ENCODE results near the gene WAPL. TPM values are rescaled to one million over a fixed set of nuclear protein-coding genes. Genes with fewer than 3 reads are reported as not detected.

WAPL gene
- total and polyA plus RNA-seq, 2 of the 13 experiments (the other 11 are each of a cell fraction or from before 2014, with no cell fraction given): 13.2 to 43.5 TPM

GRCh38 chr10:86497621-86498020 lies 24.0 kb downstream of the WAPL start:
- peaks cover 12% of the 10 kb centered on the region for H4K20me1 ChIP-seq (ENCODE audit: insufficient read depth, low read length)
- no peak overlapping the region for H3K4me3 ChIP-seq (replicated peaks in 1 of 3; ENCODE audit: insufficient read depth in 1 of 3, low read depth in 2 of 3, low read length in 3 of 3)
- H3K4me1 ChIP-seq (ENCODE audit: insufficient read depth, low read length): peaks cover 17% of the 10 kb centered on the region; the same call in 1 of the 2 replicates
- H3K36me3 ChIP-seq (replicated peaks in 1 of 2; ENCODE audit: control insufficient read depth in 1 of 2, insufficient read depth in 2 of 2, low read length in 2 of 2): peaks cover 17 to 70% of the 10 kb centered on the region in 2 experiments
- DNase-seq (ENCODE audit: low spot score): no peak
- intact Hi-C loops (cut with micrococcal nuclease; ENCODE audit: unreplicated experiment): no loop called here
- no peak overlapping the region for H3K9ac ChIP-seq (ENCODE audit: insufficient read depth, low read depth, low read length)
- no peaks in the 10 kb centered on the region for H3K9me3 ChIP-seq (ENCODE audit: low read length)
- peaks cover 48% of the 10 kb centered on the region for H3K79me2 ChIP-seq (ENCODE audit: insufficient read depth, low read length)
- no peak overlapping the region for H2AFZ ChIP-seq (ENCODE audit: low read length)
- H3K27me3 ChIP-seq (ENCODE audit: control insufficient read depth in 1 of 2, insufficient read depth in 2 of 2, low read length in 2 of 2): no peaks in the 10 kb centered on the region
- no TSS peak for BruUV-seq (replicated peaks)
- TF ChIP-seq ZNF570 (CRISPR knock-in tag; IDR thresholded peaks at IDR 0.05; ENCODE audit: borderline replicate concordance) (no peak), MZF1 (CRISPR knock-in tag; IDR thresholded peaks at IDR 0.05; ENCODE audit: borderline replicate concordance) (no peak), ZNF572 (CRISPR knock-in tag; IDR thresholded peaks at IDR 0.05) (no peak), ZFP82 (CRISPR knock-in tag; IDR thresholded peaks at IDR 0.05; ENCODE audit: borderline replicate concordance) (no peak), ZNF430 (CRISPR knock-in tag; IDR thresholded peaks at IDR 0.05) (no peak), MYC (CRISPR knock-in tag; IDR thresholded peaks at IDR 0.05; ENCODE audit: borderline replicate concordance) (no peak)
- POLR2A ChIA-PET: no interaction called here
- 95% methylated on average over 3 of the region's 3 CpGs for WGBS (ENCODE audit: low lambda C conversion rate)
- no peak overlapping the region for H3K4me2 ChIP-seq (ENCODE audit: low read depth, low read length)
- no peak overlapping the region for H3K27ac ChIP-seq (ENCODE audit: extremely low read length, insufficient read depth, low read length)
- in situ Hi-C loops (cut with HindIII; ENCODE audit: extremely low pct_ligation_motif_present, low pct_unique_long_range_greater_than_20kb): no loop called here
- no peak for ATAC-seq
- CTCF ChIA-PET (ENCODE audit: low intra/inter-chr PET ratio, low total read pairs): no interaction called here
- FAIRE-seq: no peak

GRCh38 chr10:86489960-86490612 lies 31.5 kb downstream of the WAPL start:
- H3K4me1 ChIP-seq (ENCODE audit: insufficient read depth, low read length): no peaks in the 10 kb centered on the region
- H4K20me1 ChIP-seq (ENCODE audit: insufficient read depth, low read length): no peaks in the 10 kb centered on the region
- intact Hi-C loops (cut with micrococcal nuclease; ENCODE audit: unreplicated experiment) (no loop called here), in situ Hi-C loops (cut with HindIII; ENCODE audit: extremely low pct_ligation_motif_present, low pct_unique_long_range_greater_than_20kb) (no loop called here)
- peaks cover 9 to 46% of the 10 kb centered on the region in 2 experiments for H3K36me3 ChIP-seq (replicated peaks in 1 of 2; ENCODE audit: control insufficient read depth in 1 of 2, insufficient read depth in 2 of 2, low read length in 2 of 2)
- BruUV-seq (replicated peaks): no TSS peak
- no peaks in the 10 kb centered on the region for H3K9me3 ChIP-seq (ENCODE audit: low read length)
- no peak overlapping the region for H3K27ac ChIP-seq (ENCODE audit: extremely low read length, insufficient read depth, low read length)
- WGBS (ENCODE audit: low lambda C conversion rate): 95% methylated on average over 8 of the region's 8 CpGs
- no peak overlapping the region for H3K4me3 ChIP-seq (replicated peaks in 1 of 3; ENCODE audit: insufficient read depth in 1 of 3, low read depth in 2 of 3, low read length in 3 of 3)
- H3K27me3 ChIP-seq (ENCODE audit: control insufficient read depth in 1 of 2, insufficient read depth in 2 of 2, low read length in 2 of 2): no peaks in the 10 kb centered on the region
- peak; percentile 15 for FAIRE-seq
- CTCF ChIA-PET (ENCODE audit: low intra/inter-chr PET ratio, low total read pairs): no interaction called here
- H2AFZ ChIP-seq (ENCODE audit: low read length): no peak overlapping the region
- peaks cover 11% of the 10 kb centered on the region for H3K79me2 ChIP-seq (ENCODE audit: insufficient read depth, low read length)
- no peak for ATAC-seq
- POLR2A ChIA-PET: no interaction called here
- DNase-seq (ENCODE audit: low spot score): no peak
- no peak overlapping the region for H3K4me2 ChIP-seq (ENCODE audit: low read depth, low read length)
- no peak overlapping the region for H3K9ac ChIP-seq (ENCODE audit: insufficient read depth, low read depth, low read length)
- no peak for TF ChIP-seq NFIC (IDR thresholded peaks at IDR 0.05; ENCODE audit: low read length)
- TF ChIP-seq ZFP41 (CRISPR knock-in tag; IDR thresholded peaks at IDR 0.05; ENCODE audit: borderline replicate concordance): no peak
- TF ChIP-seq SMAD3 (CRISPR knock-in tag; IDR thresholded peaks at IDR 0.05): no peak
- no peak for TF ChIP-seq ZNF788 (CRISPR knock-in tag; IDR thresholded peaks at IDR 0.05; ENCODE audit: borderline replicate concordance)
- no peak for TF ChIP-seq MEIS2 (CRISPR knock-in tag; IDR thresholded peaks at IDR 0.05)
- no peak for TF ChIP-seq ZNF577 (CRISPR knock-in tag; IDR thresholded peaks at IDR 0.05; ENCODE audit: borderline replicate concordance, low read depth)
- no peak for TF ChIP-seq ZFAT (CRISPR knock-in tag; conservative IDR thresholded peaks at IDR 0.05)
- TF ChIP-seq STAG1 (CRISPR knock-in tag; IDR thresholded peaks at IDR 0.05): no peak
- no peak for TF ChIP-seq JUND (CRISPR knock-in tag; IDR thresholded peaks at IDR 0.05)
- no peak for TF ChIP-seq ZNF230 (CRISPR knock-in tag; IDR thresholded peaks at IDR 0.05)
- no peak for TF ChIP-seq ZNF724P (CRISPR knock-in tag; IDR thresholded peaks at IDR 0.05; ENCODE audit: borderline replicate concordance)
- no peak for TF ChIP-seq HBP1 (CRISPR knock-in tag; IDR thresholded peaks at IDR 0.05; ENCODE audit: low read depth)
- no peak for TF ChIP-seq ZKSCAN1 (IDR thresholded peaks at IDR 0.05; ENCODE audit: low read length)
